H1 (cell line): ENCODE results near the gene FAM98C. TPM values are rescaled to one million over a fixed set of nuclear protein-coding genes. Genes with fewer than 3 reads are reported as not detected.

Experiments
- CTCF ChIA-PET: fragments of 300-600 bp; sonication (Branson Sonifier 250); formaldehyde crosslinking; loops from one replicate; lab custom pipeline; 2021; ENCODE audit not compliant: partially characterized antibody; lab: Charles Lee
- POLR2A ChIA-PET: fragments of 300-600 bp; sonication (Branson Sonifier 250); formaldehyde crosslinking; loops from one replicate; lab custom pipeline; 2021; ENCODE audit warnings: inconsistent platforms; ENCODE audit not compliant: partially characterized antibody; lab: Charles Lee
- DNase-seq, 2 experiments: peaks; one replicate each; pipeline versions ENCODE4 v3.0.0 to v3.0.0-alpha.2; 2010 to 2022; ENCODE audit warnings: low spot score in 2 of 2, low read depth in 1 of 2, mixed read lengths in 1 of 2
- FAIRE-seq: peaks from 2 replicates; lab custom pipeline; 2011; peaks lifted over from hg19 to GRCh38; lab: Jason Lieb, UNC
- H2AFZ ChIP-seq: 2 replicates; pipeline ENCODE4 v1.8.1; 2012; ENCODE audit warnings: low read length, inconsistent platforms
- H2AK5ac ChIP-seq: 2 replicates; pipeline ENCODE4 v1.6.1; 2013; ENCODE audit warnings: low read depth, low read length
- H2BK120ac ChIP-seq: replicated peaks from 2 replicates; pipeline ENCODE3; 2013; ENCODE audit warnings: low read depth, low read length, inconsistent platforms
- H2BK12ac ChIP-seq: 2 replicates; pipeline ENCODE4 v1.6.1; 2013; ENCODE audit warnings: low read depth, low read length
- H2BK15ac ChIP-seq: 2 replicates; pipeline ENCODE4 v1.6.1; 2013; ENCODE audit warnings: low read length
- H2BK20ac ChIP-seq: 2 replicates; pipeline ENCODE4 v1.6.1; 2013; ENCODE audit warnings: low read length
- H2BK5ac ChIP-seq: 2 replicates; pipeline ENCODE4 v1.6.1; 2013; ENCODE audit warnings: low read depth, low read length
- H3K14ac ChIP-seq: 2 replicates; pipeline ENCODE4 v1.6.1; 2013; ENCODE audit warnings: inconsistent platforms; ENCODE audit not compliant: insufficient read length
- H3K18ac ChIP-seq: 2 replicates; pipeline ENCODE4 v1.6.1; 2013; ENCODE audit warnings: low read length; ENCODE audit errors: extremely low read depth
- H3K23ac ChIP-seq: 2 replicates; pipeline ENCODE4 v1.6.1; 2013; ENCODE audit warnings: inconsistent platforms; ENCODE audit not compliant: insufficient read length
- H3K23me2 ChIP-seq: 2 replicates; pipeline ENCODE4 v1.6.1; 2013; ENCODE audit warnings: low read depth, low read length
- H3K27ac ChIP-seq: 2 replicates; pipeline ENCODE4 v1.6.1; 2011; ENCODE audit warnings: low read depth, low read length, inconsistent platforms
- H3K27me3 ChIP-seq, 4 experiments: replicated peaks in 1 of 4; 1 replicate in 1 of 4; 2 replicates in 3 of 4; pipeline versions ENCODE4 v1.6.1 to v1.8.1; 2011 to 2013; ENCODE audit warnings: low read length in 3 of 4, mild to moderate bottlenecking in 3 of 4, inconsistent platforms in 2 of 4, mixed read lengths in 2 of 4, moderate library complexity in 1 of 4; ENCODE audit not compliant: control insufficient read depth in 3 of 4, insufficient read depth in 3 of 4; ENCODE audit errors: extremely low read depth in 1 of 4
- H3K36me3 ChIP-seq, 4 experiments: 2 replicates each; pipeline versions ENCODE4 v1.6.1 to v1.8.1; 2011 to 2013; ENCODE audit warnings: mild to moderate bottlenecking in 4 of 4, low read length in 3 of 4, moderate library complexity in 2 of 4, control low read depth in 1 of 4, inconsistent platforms in 1 of 4; ENCODE audit not compliant: insufficient read depth in 4 of 4, control insufficient read depth in 2 of 4
- H3K4ac ChIP-seq: replicated peaks from 2 replicates; pipeline ENCODE3; 2013; ENCODE audit warnings: low read length, low read depth, mixed read lengths, inconsistent platforms; ENCODE audit not compliant: insufficient read length
- H3K4me1 ChIP-seq, 4 experiments: replicated peaks in 1 of 4; 1 replicate in 1 of 4; 2 replicates in 3 of 4; pipeline versions ENCODE4 v1.6.1 to v1.8.1; 2011 to 2013; ENCODE audit warnings: low read length in 3 of 4, inconsistent platforms in 2 of 4, mixed read lengths in 1 of 4; ENCODE audit not compliant: insufficient read depth in 4 of 4, control insufficient read depth in 3 of 4
- H3K4me2 ChIP-seq, 2 experiments: 2 replicates each; pipeline versions ENCODE4 v1.6.1 to v1.8.1; 2011 to 2013; ENCODE audit warnings: low read depth in 2 of 2, low read length in 2 of 2, control low read depth in 1 of 2, inconsistent platforms in 1 of 2, mild to moderate bottlenecking in 1 of 2; ENCODE audit not compliant: insufficient read depth in 1 of 2
- H3K4me3 ChIP-seq, 4 experiments: fragments of 200-600, 300-600 bp in 1 of 4; sonication (generic), shearing (Covaris generic), sonication (Bioruptor Twin) in 1 of 4; 2 replicates each; pipeline versions ENCODE4 v1.5.1 to v1.8.1; 2011 to 2016; ENCODE audit warnings: low read length in 4 of 4, low read depth in 3 of 4, control low read depth in 2 of 4, inconsistent platforms in 2 of 4, mild to moderate bottlenecking in 2 of 4, mixed read lengths in 1 of 4, moderate library complexity in 1 of 4; ENCODE audit not compliant: insufficient read depth in 2 of 4; ENCODE audit errors: extremely low read depth in 1 of 4
- H3K56ac ChIP-seq: replicated peaks from 2 replicates; pipeline ENCODE3; 2013; ENCODE audit warnings: low read depth, mild to moderate bottlenecking, mixed read lengths, low read length, inconsistent platforms; ENCODE audit not compliant: insufficient read length
- H3K79me1 ChIP-seq: 2 replicates; pipeline ENCODE4 v1.6.1; 2013; ENCODE audit warnings: low read depth, low read length, control low read depth
- H3K79me2 ChIP-seq, 2 experiments: 2 replicates each; pipeline versions ENCODE4 v1.6.1 to v1.8.1; 2012 to 2013; ENCODE audit warnings: low read length in 2 of 2, mild to moderate bottlenecking in 2 of 2, inconsistent platforms in 1 of 2; ENCODE audit not compliant: insufficient read depth in 2 of 2, control insufficient read depth in 1 of 2
- H3K9ac ChIP-seq, 4 experiments: replicated peaks in 1 of 4; 1 replicate in 1 of 4; 2 replicates in 3 of 4; pipeline versions ENCODE4 v1.6.1 to v1.8.1; 2011 to 2013; ENCODE audit warnings: low read depth in 3 of 4, low read length in 3 of 4, control low read depth in 2 of 4, mild to moderate bottlenecking in 2 of 4, moderate library complexity in 2 of 4, inconsistent platforms in 1 of 4; ENCODE audit errors: extremely low read depth in 1 of 4
- H3K9me3 ChIP-seq, 2 experiments: 2 replicates each; pipeline versions ENCODE4 v1.6.1 to v1.8.1; 2012 to 2013; ENCODE audit warnings: mild to moderate bottlenecking in 2 of 2, moderate library complexity in 2 of 2, control low read depth in 1 of 2, inconsistent platforms in 1 of 2, low read depth in 1 of 2, low read length in 1 of 2, mixed read lengths in 1 of 2; ENCODE audit not compliant: insufficient read depth in 2 of 2
- H4K20me1 ChIP-seq, 2 experiments: replicated peaks in 1 of 2; 2 replicates each; pipeline versions ENCODE3 to v1.8.1; 2011 to 2013; ENCODE audit warnings: inconsistent platforms in 2 of 2, low read length in 2 of 2, mild to moderate bottlenecking in 1 of 2; ENCODE audit not compliant: insufficient read depth in 2 of 2, control insufficient read depth in 1 of 2
- H4K5ac ChIP-seq: 2 replicates; pipeline ENCODE4 v1.6.1; 2013; ENCODE audit warnings: low read length, low read depth, mixed read lengths, inconsistent platforms; ENCODE audit not compliant: insufficient read length
- H4K8ac ChIP-seq: 2 replicates; pipeline ENCODE4 v1.8.0; 2013; ENCODE audit warnings: mild to moderate bottlenecking, moderate library complexity, low read length, inconsistent platforms; ENCODE audit not compliant: insufficient read depth; ENCODE audit errors: extremely low read depth
- H4K91ac ChIP-seq: replicated peaks from 2 replicates; pipeline ENCODE3; 2013; ENCODE audit warnings: low read length, mixed read lengths, inconsistent platforms; ENCODE audit not compliant: insufficient read length
- CEBPB ChIP-seq: IDR thresholded peaks from 2 replicates; pipeline ENCODE4 v1.6.1; 2012; ENCODE audit warnings: low read depth, low read length
- CHD2 ChIP-seq: IDR thresholded peaks from 2 replicates; pipeline ENCODE4 v1.6.1; 2012; ENCODE audit warnings: low read length, improper control_type of control experiment
- EGR1 ChIP-seq: IDR thresholded peaks from 2 replicates; pipeline ENCODE4 v1.6.1; 2011; ENCODE audit warnings: low read depth, low read length, borderline replicate concordance
- GTF2F1 ChIP-seq: IDR thresholded peaks from 2 replicates; pipeline ENCODE4 v1.6.1; 2012; ENCODE audit warnings: low read depth, low read length, improper control_type of control experiment, borderline replicate concordance
- JUN ChIP-seq: IDR thresholded peaks from 2 replicates; pipeline ENCODE4 v1.6.1; 2011; ENCODE audit warnings: low read depth, mild to moderate bottlenecking, improper control_type of control experiment, low read length
- KDM1A ChIP-seq: fragments of 200-600, 300-600 bp; sonication (generic); IDR thresholded peaks from 2 replicates; pipeline ENCODE4 v1.7.1; 2016; ENCODE audit warnings: mild to moderate bottlenecking, low read length, borderline replicate concordance
- KDM4A ChIP-seq: IDR thresholded peaks from one replicate; pipeline ENCODE4 v1.7.1; 2012; ENCODE audit warnings: low read depth, mild to moderate bottlenecking, moderate library complexity, low read length, inconsistent platforms; ENCODE audit not compliant: severe bottlenecking
- POLR2A ChIP-seq, 2 experiments: IDR thresholded peaks; 1 replicate in 1 of 2; 2 replicates in 1 of 2; pipeline ENCODE4 v1.6.1; 2011; ENCODE audit warnings: low read depth in 2 of 2, low read length in 2 of 2, mild to moderate bottlenecking in 2 of 2; ENCODE audit errors: control extremely low read depth in 1 of 2
- RFX5 ChIP-seq: IDR thresholded peaks from 2 replicates; pipeline ENCODE4 v1.6.1; 2011; ENCODE audit warnings: low read depth, low read length, improper control_type of control experiment, borderline replicate concordance
- SIN3A ChIP-seq, 2 experiments: IDR thresholded peaks in 1 of 2; conservative IDR thresholded peaks in 1 of 2; 2 replicates each; pipeline ENCODE4 v1.6.1; 2011 to 2012; ENCODE audit warnings: low read length in 2 of 2, improper control_type of control experiment in 1 of 2, low read depth in 1 of 2, mild to moderate bottlenecking in 1 of 2
- TBP ChIP-seq: IDR thresholded peaks from 2 replicates; pipeline ENCODE4 v1.6.1; 2011; ENCODE audit warnings: low read depth, low read length, improper control_type of control experiment
- TCF12 ChIP-seq: IDR thresholded peaks from 2 replicates; pipeline ENCODE4 v1.6.1; 2011; ENCODE audit warnings: low read depth, mild to moderate bottlenecking, low read length
- ZNF274 ChIP-seq: IDR thresholded peaks from 2 replicates; pipeline ENCODE4 v1.7.0; 2012; ENCODE audit warnings: low read length, borderline replicate concordance; ENCODE audit errors: extremely low read depth
- WGBS, 2 experiments: shearing (Covaris generic) in 1 of 2; methylation state at CpG; one replicate each; pipeline versions ENCODE4 v1.1.6 to v1.1.7; 2013 to 2015; ENCODE audit warnings: low lambda C conversion rate in 2 of 2, mixed read lengths in 2 of 2, inconsistent platforms in 1 of 2, low coverage in 1 of 2, missing lambda C conversion rate in 1 of 2; ENCODE audit not compliant: insufficient replicate concordance in 2 of 2, insufficient coverage in 1 of 2, insufficient read length in 1 of 2; ENCODE audit errors: extremely low coverage in 1 of 2, missing lambda C conversion rate in 1 of 2; 5-methylcytosine and 5-hydroxymethylcytosine counted together
- polyA plus RNA-seq, 7 experiments: library from polyadenylated mRNA; depleted of rRNA in 3 of 7; stranded (reverse) in 5 of 7; unstranded in 2 of 7; fragments of >200 nt in 5 of 7; fragments of 200-250 nt in 2 of 7; gene quantifications; 1 replicate in 5 of 7; 2 replicates in 1 of 7; 4 replicates in 1 of 7; pipeline versions ENCODE4 v1.2.1 to v1.2.3, GENCODE V29; 2011 to 2013; ENCODE audit warnings: missing spikeins in 2 of 7, mixed read lengths in 2 of 7
- total RNA-seq: library from RNA; stranded (reverse); fragmentation: NEBNext Ultra II Directional; extraction: Animal tissue kit (Norgen Biotek cat#: 25700); gene quantifications from 2 replicates; pipeline ENCODE4 v1.2.1, GENCODE V29; 2021
- TF ChIP-seq, protein P1 (sequence below): IDR thresholded peaks from 2 replicates; pipeline ENCODE4 v1.6.1; 2011; ENCODE audit warnings: low read length, improper control_type of control experiment

The FAM98C gene
- total and polyA plus RNA-seq, 2 of the 8 experiments (the other 6 are each of a cell fraction or from before 2014, with no cell fraction given): 6.1 to 9.4 TPM

DNA sequence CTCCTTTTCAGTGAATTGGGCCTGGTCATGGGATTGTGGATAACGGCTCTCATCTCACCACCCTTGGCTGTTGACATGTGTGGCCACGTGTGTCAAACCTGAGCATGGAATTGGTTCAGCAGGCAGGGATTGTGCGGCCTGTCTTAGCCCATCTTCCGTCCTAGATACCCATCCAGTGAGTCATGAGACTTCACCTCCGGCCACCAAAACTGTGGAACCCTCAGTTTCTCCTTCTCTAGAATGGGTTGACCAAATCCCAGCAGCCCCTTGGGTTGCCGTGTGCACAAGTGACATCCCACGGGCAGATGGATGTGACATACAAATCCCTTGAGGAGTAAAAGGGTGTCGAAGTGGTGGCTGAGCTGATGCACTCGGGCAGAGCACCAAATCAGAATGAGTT is 21.8 kb upstream of the FAM98C start:
- peaks cover 3 to 18% of the 10 kb centered on the region in 2 experiments for H4K20me1 ChIP-seq
- POLR2A ChIA-PET: interaction anchor here (1.2 to 1.6 kb wide), 2 partner anchors 13 to 171 kb away, joined by 3 to 5 read pairs; no protein-coding TSS in a partner anchor
- TF ChIP-seq KDM4A (no peak), KDM1A (no peak), TCF12 (no peak), EGR1 (no peak), POLR2A (IDR thresholded peaks at IDR 0.05; ENCODE audit: control extremely low read depth in 1 of 2, low read depth in 2 of 2, low read length in 2 of 2) (no peak), SIN3A (conservative IDR thresholded peaks at IDR 0.05 in 1 of 2, IDR thresholded peaks at IDR 0.05 in 1 of 2; ENCODE audit: low read depth in 1 of 2, low read length in 2 of 2) (no peak), ZNF274 (no peak), RFX5 (no peak), JUN (no peak), CHD2 (no peak), CEBPB (no peak), GTF2F1 (no peak), TBP (no peak)
- TF ChIP-seq, protein P1, sequence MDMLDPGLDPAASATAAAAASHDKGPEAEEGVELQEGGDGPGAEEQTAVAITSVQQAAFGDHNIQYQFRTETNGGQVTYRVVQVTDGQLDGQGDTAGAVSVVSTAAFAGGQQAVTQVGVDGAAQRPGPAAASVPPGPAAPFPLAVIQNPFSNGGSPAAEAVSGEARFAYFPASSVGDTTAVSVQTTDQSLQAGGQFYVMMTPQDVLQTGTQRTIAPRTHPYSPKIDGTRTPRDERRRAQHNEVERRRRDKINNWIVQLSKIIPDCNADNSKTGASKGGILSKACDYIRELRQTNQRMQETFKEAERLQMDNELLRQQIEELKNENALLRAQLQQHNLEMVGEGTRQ: no peak

More for the DNA sequence above, 21.8 kb upstream of the FAM98C start:
- Histone ChIP-seq H3K14ac (no peak overlapping the region), H4K91ac (no peak overlapping the region), H2BK120ac (no peak overlapping the region), H2AK5ac (no peak overlapping the region), H2BK5ac (no peak overlapping the region), H2AFZ (no peak overlapping the region), H3K4me2 (no peak overlapping the region), H3K23me2 (no peaks in the 10 kb centered on the region), H3K56ac (no peak overlapping the region), H3K27ac (no peak overlapping the region), H4K5ac (no peak overlapping the region), H3K9ac (no peak overlapping the region), H3K9me3 (no peaks in the 10 kb centered on the region), H2BK20ac (no peak overlapping the region), H4K8ac (no peak overlapping the region), H3K18ac (no peak overlapping the region), H3K4me1 (peaks cover 0 to 10% (median under 1%) of the 10 kb centered on the region in 4 experiments; a peak in 3 of 7 replicates), H3K23ac (no peak overlapping the region), H3K79me2 (peaks cover 0 to 10% of the 10 kb centered on the region in 2 experiments; a peak in 1 of 4 replicates), H2BK12ac (no peak overlapping the region), H3K27me3 (no peaks in the 10 kb centered on the region), H3K4ac (no peak overlapping the region), H3K4me3 (no peak overlapping the region), H3K79me1 (peaks cover 5% of the 10 kb centered on the region), H2BK15ac (no peak overlapping the region), H3K36me3 (peaks cover 14 to 25% (median 21%) of the 10 kb centered on the region in 4 experiments; a peak in 7 of 8 replicates)
- no peak for FAIRE-seq
- CTCF ChIA-PET: interaction anchor here (1.9 kb wide), 1 partner anchor 147 kb away, joined by 5 read pairs; no protein-coding TSS in a partner anchor
- 89% methylated on average over 9 of the region's 9 CpGs; no CpG with 5 or more reads in 1 of the 2 experiments for WGBS, 2 experiments
- no peak for DNase-seq
